ENCODE measurements around the gene SLC9A9.
"Not testable (repeated sequence)": the region's sequence is repeated elsewhere in the genome, so short reads cannot be mapped to it uniquely, and the experiment has no call there.

Gene SLC9A9

DNA sequence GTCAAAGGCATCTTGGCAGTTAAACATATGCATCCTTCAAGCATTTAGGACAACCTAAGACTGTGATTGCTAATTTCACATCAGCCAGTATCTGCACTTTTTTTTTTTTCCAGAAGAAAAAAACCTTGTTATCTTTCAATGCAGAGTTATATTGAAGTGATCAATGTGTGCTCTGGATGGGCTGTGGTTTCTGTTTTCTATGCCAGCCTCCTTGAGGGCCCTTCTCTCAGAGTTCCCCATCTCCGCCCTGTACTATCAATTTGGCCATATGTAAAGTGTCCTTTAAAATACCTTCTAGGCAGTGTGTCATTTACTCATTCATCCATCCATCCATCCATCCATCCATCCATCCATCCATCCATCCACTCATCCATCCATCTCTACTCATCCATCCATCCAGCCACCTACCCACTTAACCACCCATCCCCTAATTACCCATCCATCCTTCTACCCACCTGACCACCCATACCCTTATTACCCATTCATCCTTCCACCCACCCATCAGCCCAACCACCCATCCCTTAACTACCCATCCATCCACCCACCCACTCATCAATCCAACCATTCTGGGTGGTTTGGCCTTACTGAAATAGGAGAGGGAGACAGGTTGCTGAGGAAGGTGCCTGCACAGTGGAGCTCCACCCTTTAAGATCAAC is 406.6 kb downstream of the SLC9A9 start:
- Histone ChIP-seq H3K4me3 (no peak overlapping the region), H3K9ac (no peak overlapping the region), H3K27ac (peak overlapping the region in 3 of 11 experiments; percentile 82 to 89 (median 83); a peak in 4 of 22 replicates), H3K36me3 (peaks cover 0 to 11% (median 0%) of the 10 kb centered on the region in 11 experiments; a peak in 3 of 22 replicates), H3K27me3 (no peaks in the 10 kb centered on the region), H3K4me1 (peaks cover 12 to 70% (median 27%) of the 10 kb centered on the region in 10 experiments), H4K20me1 (no peaks in the 10 kb centered on the region), H3K9me3 (replicated peaks in 1 of 11) (no peaks in the 10 kb centered on the region), H3K4me2 (peak overlapping the region in 1 of 11 experiments; percentile 42; a peak in 1 of 22 replicates)
- TF ChIP-seq Cebpa-rat (IDR thresholded peaks at IDR 0.05), result no peak

GRCh38 chr3:143439817-143440216 is 408.5 kb downstream of the SLC9A9 start:
- Histone ChIP-seq H4K20me1 (no peaks in the 10 kb centered on the region), H3K9me3 (replicated peaks in 1 of 11) (no peaks in the 10 kb centered on the region), H3K36me3 (peaks cover 0 to 15% (median 0%) of the 10 kb centered on the region in 11 experiments; a peak in 2 of 22 replicates), H3K4me3 (no peak overlapping the region), H3K27ac (no peak overlapping the region), H3K9ac (no peak overlapping the region), H3K4me1 (peaks cover 12 to 51% (median 23%) of the 10 kb centered on the region in 10 experiments), H3K4me2 (peak overlapping the region in 2 of 11 experiments; percentile 8 to 11; a peak in 4 of 22 replicates), H3K27me3 (no peaks in the 10 kb centered on the region)
- no peak for TF ChIP-seq Cebpa-rat (IDR thresholded peaks at IDR 0.05)

- no peak overlapping the region for H3K4me3 ChIP-seq
- H3K9ac ChIP-seq, result no peak overlapping the region
- no peak for TF ChIP-seq Cebpa-rat (IDR thresholded peaks at IDR 0.05)
- no peak overlapping the region for H3K4me2 ChIP-seq
- H3K9me3 ChIP-seq (replicated peaks in 1 of 11), result no peaks in the 10 kb centered on the region
- no peaks in the 10 kb centered on the region for H3K27me3 ChIP-seq
- H4K20me1 ChIP-seq, result no peaks in the 10 kb centered on the region
- H3K4me1 ChIP-seq, result peaks cover 0 to 29% (median under 1%) of the 10 kb centered on the region in 10 experiments; a peak in 8 of 20 replicates
- no peak overlapping the region for H3K27ac ChIP-seq
- peaks cover 0 to 15% (median 0%) of the 10 kb centered on the region in 11 experiments; a peak in 2 of 22 replicates for H3K36me3 ChIP-seq
Measured at GRCh38 chr3:143437405-143437804, 410.9 kb downstream of the SLC9A9 start.

DNA sequence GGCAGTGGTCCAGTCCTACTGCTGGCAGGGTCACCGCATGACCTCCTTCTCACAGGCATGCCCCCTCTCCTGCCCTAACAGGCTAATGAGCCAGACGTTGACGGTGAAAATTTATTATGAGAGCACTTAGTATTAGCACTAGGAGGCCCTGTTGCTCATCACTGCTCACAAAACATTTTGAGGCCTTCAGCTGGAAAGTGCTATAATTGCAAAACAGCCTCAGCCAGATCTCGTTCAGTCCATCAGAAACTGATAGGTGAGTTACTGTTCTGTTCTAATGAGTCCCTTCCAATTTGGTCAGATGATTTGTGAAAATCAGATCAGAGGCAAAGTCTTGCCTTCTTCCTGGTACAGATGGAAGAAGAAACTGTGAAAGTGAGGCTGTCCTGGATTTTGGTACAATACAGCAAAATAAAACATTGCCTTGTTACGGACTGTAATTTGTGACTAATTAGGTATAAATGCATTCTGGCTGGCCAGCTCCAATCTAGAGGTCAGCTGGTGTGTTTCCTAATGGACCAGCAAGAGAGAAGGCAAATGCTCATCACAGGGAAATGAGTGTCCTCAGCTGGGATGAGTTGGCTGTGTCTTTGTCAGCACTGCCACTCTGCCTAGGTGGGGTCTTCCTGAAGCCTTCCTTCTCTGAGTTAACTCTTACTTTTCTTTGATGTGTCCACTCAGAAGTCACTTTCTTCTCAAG is 411.9 kb downstream of the SLC9A9 start:
- Histone ChIP-seq H4K20me1 (no peaks in the 10 kb centered on the region), H3K27me3 (no peaks in the 10 kb centered on the region), H3K4me2 (no peak overlapping the region), H3K27ac (no peak overlapping the region), H3K36me3 (peaks cover 0 to 15% (median 0%) of the 10 kb centered on the region in 11 experiments; a peak in 2 of 22 replicates), H3K4me1 (peaks cover 0 to 29% (median 3%) of the 10 kb centered on the region in 10 experiments; a peak in 11 of 20 replicates), H3K9ac (no peak overlapping the region), H3K9me3 (replicated peaks in 1 of 11) (0 out of 22 replicates have a peak, but pooled peaks cover 0 to 3% (median 0%) of the 10 kb centered on the region in 11 experiments), H3K4me3 (no peak overlapping the region)
- TF ChIP-seq Cebpa-rat (IDR thresholded peaks at IDR 0.05), result no peak

DNA sequence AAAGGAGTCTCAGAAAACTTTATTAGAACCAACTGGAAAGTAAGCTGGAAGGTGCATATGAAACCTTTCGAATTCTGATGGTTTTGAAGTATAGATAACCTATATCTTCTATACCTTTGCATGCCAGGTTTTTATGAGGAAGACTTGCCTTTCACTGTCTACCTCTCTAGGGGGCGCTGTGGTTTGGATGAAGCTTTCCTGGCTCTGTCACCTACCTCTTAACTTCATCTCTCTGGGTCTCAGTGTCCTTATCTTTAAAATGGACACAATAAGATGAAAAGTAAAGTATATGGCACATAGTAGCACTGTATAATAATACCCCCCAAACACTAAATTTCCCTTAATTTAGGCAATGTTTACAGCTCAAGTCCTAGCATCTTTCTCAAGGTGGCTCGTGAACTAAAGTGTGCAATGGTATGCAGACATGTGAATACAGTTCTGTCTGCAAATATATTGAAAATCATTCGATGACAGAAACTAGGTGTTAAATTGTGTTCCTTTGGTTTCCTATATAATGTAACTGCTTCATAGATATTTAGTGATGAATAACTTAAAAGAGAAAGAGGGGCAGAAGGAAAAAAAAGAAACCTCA is 414.4 kb downstream of the SLC9A9 start:
- Histone ChIP-seq H3K27me3 (no peaks in the 10 kb centered on the region), H3K9me3 (replicated peaks in 1 of 11) (0 out of 22 replicates have a peak, but pooled peaks cover 0 to 3% (median 0%) of the 10 kb centered on the region in 11 experiments), H3K4me1 (peaks cover 4 to 38% (median 18%) of the 10 kb centered on the region in 10 experiments; a peak in 18 of 20 replicates), H3K9ac (no peak overlapping the region), H3K27ac (no peak overlapping the region), H3K4me3 (no peak overlapping the region), H3K36me3 (peaks cover 0 to 15% (median 0%) of the 10 kb centered on the region in 11 experiments; a peak in 2 of 22 replicates), H4K20me1 (no peaks in the 10 kb centered on the region), H3K4me2 (no peak overlapping the region)
- no peak for TF ChIP-seq Cebpa-rat (IDR thresholded peaks at IDR 0.05)

DNA sequence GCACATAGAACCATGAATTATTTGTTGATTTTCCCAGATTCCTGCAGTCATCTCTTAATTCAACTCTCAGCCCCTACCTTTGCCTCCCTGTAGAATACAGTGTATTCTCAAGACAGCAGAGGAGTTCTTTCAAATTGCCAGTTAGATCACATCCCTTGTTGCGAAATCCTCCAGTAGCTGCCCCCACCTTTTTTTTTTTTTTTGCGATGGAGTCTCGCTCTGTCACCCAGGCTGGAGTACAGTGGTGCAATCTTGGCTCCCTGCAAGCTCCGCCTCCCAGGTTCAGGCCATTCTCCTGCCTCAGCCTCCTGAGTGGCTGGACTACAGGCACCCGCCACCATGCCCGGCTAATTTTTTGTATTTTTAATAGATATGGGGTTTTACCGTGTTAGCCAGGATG is 417.0 kb downstream of the SLC9A9 start:
- H3K36me3 ChIP-seq; H4K20me1 ChIP-seq; H3K4me3 ChIP-seq; H3K9me3 ChIP-seq (replicated peaks in 1 of 11); H3K9ac ChIP-seq; H3K27me3 ChIP-seq: not testable (repeated sequence)
- Histone ChIP-seq H3K27ac (peak overlapping the region in 2 of 11 experiments; percentile 23 to 38; a peak in 3 of 22 replicates), H3K4me2 (peak overlapping the region in 9 of 11 experiments; percentile 0 to 64 (median 22); a peak in 13 of 22 replicates), H3K4me1 (peaks cover 27 to 60% (median 41%) of the 10 kb centered on the region in 10 experiments)
- peak in 7 of 11 experiments; percentile 38 to 83 (median 65); a peak in 11 of 22 replicates for TF ChIP-seq Cebpa-rat (IDR thresholded peaks at IDR 0.05)

- Histone ChIP-seq H4K20me1 (no peaks in the 10 kb centered on the region), H3K27ac (peak overlapping the region in 2 of 11 experiments; percentile 19 to 38; a peak in 4 of 22 replicates), H3K4me3 (no peak overlapping the region), H3K9me3 (replicated peaks in 1 of 11) (0 out of 22 replicates have a peak, but pooled peaks cover 0 to 3% (median 0%) of the 10 kb centered on the region in 11 experiments), H3K27me3 (no peaks in the 10 kb centered on the region), H3K9ac (no peak overlapping the region), H3K4me1 (peaks cover 27 to 60% (median 41%) of the 10 kb centered on the region in 10 experiments), H3K36me3 (peaks cover 0 to 3% (median 0%) of the 10 kb centered on the region in 11 experiments; a peak in 1 of 22 replicates), H3K4me2 (peak overlapping the region in 9 of 11 experiments; percentile 1 to 64 (median 22); a peak in 12 of 22 replicates)
- no peak for TF ChIP-seq Cebpa-rat (IDR thresholded peaks at IDR 0.05)
Measured at GRCh38 chr3:143430568-143430967, 417.7 kb downstream of the SLC9A9 start.

- Histone ChIP-seq H3K27ac (peak overlapping the region in 1 of 11 experiments; percentile 38; a peak in 2 of 22 replicates), H3K9ac (no peak overlapping the region), H4K20me1 (no peaks in the 10 kb centered on the region), H3K27me3 (no peaks in the 10 kb centered on the region), H3K4me2 (peak overlapping the region in 9 of 11 experiments; percentile 12 to 64 (median 22); a peak in 10 of 22 replicates), H3K4me1 (peaks cover 28 to 60% (median 41%) of the 10 kb centered on the region in 10 experiments), H3K9me3 (replicated peaks in 1 of 11) (0 out of 22 replicates have a peak, but pooled peaks cover 0 to 3% (median 0%) of the 10 kb centered on the region in 11 experiments), H3K4me3 (no peak overlapping the region), H3K36me3 (peaks cover 0 to 7% (median 0%) of the 10 kb centered on the region in 11 experiments; a peak in 1 of 22 replicates)
- TF ChIP-seq Cebpa-rat (IDR thresholded peaks at IDR 0.05), result no peak
Measured at GRCh38 chr3:143429628-143430514, 418.4 kb downstream of the SLC9A9 start.

Data from BLaER1 treated with 17β-estradiol and CSF1 and Interleukin-3, amounts not matched to agents 10 nM and 100 nM (cell line).